Measurements from ENCODE around the gene COASY. TPM values are rescaled to one million over a fixed set of nuclear protein-coding genes. Genes with fewer than 3 reads are reported as not detected.
"Not testable (repeated sequence)": the region's sequence is repeated elsewhere in the genome, so short reads cannot be mapped to it uniquely, and the experiment has no call there.

COASY gene
- total RNA-seq, 1 experiment from 2014 or later = 131 TPM

GRCh38 chr17:42538482-42538881 lies 23.5 kb upstream of the COASY start (continued):
- TF ChIP-seq PRDM15 (CRISPR knock-in tag; IDR thresholded peaks at IDR 0.05) (no peak), E2F4 (CRISPR knock-in tag; IDR thresholded peaks at IDR 0.05; ENCODE audit: borderline replicate concordance, low read depth) (no peak)

GRCh38 chr17:42540558-42540957 lies 21.4 kb upstream of the COASY start:
- H3K4me3 Mint-ChIP-seq; H3K27me3 Mint-ChIP-seq (ENCODE audit: low read depth); DNase-seq (ENCODE audit: low spot score); H3K27ac Mint-ChIP-seq; H3K9me3 Mint-ChIP-seq; ATAC-seq: not testable (repeated sequence)
- CTCF ChIA-PET = interaction anchor here (2.4 to 3.2 kb wide), 2 partner anchors 13 to 23 kb away, joined by 6 to 13 read pairs; no protein-coding TSS in a partner anchor
- H3K36me3 Mint-ChIP-seq = peaks cover 12% of the 10 kb centered on the region; the same call in 1 of the 2 replicates
- POLR2A ChIA-PET = interaction anchor here (0.6 kb wide), 1 partner anchor 196 kb away, joined by 3 read pairs; no protein-coding TSS in a partner anchor
- peaks cover 18% of the 10 kb centered on the region for H3K4me1 Mint-ChIP-seq

- TF ChIP-seq GABPB1 (CRISPR knock-in tag; IDR thresholded peaks at IDR 0.05) (peak; percentile 69), CDX4 (CRISPR knock-in tag; IDR thresholded peaks at IDR 0.05; ENCODE audit: borderline replicate concordance) (no peak)
- DNase-seq (ENCODE audit: low spot score) = no peak
- Mint-ChIP-seq H3K27me3 (ENCODE audit: low read depth) (no peaks in the 10 kb centered on the region), H3K4me3 (no peak overlapping the region), H3K9me3 (no peaks in the 10 kb centered on the region), H3K36me3 (peaks cover 12% of the 10 kb centered on the region; the same call in 1 of the 2 replicates), H3K4me1 (peaks cover 15% of the 10 kb centered on the region), H3K27ac (0 out of 2 replicates have a peak overlapping the region, but pooled peaks have one; percentile 21)
- POLR2A ChIA-PET = interaction anchor here (0.6 kb wide), 1 partner anchor 196 kb away, joined by 3 read pairs; no protein-coding TSS in a partner anchor
- ATAC-seq = no peak; the same call in 1 of the 2 replicates
- CTCF ChIA-PET = interaction anchor here (2.4 to 3.2 kb wide), 2 partner anchors 14 to 24 kb away, joined by 6 to 13 read pairs; no protein-coding TSS in a partner anchor
Measured at GRCh38 chr17:42541041-42541833, 20.7 kb upstream of the COASY start.

- POLR2A ChIA-PET = no interaction called here
Measured at GRCh38 chr17:42543190-42544079, 18.5 kb upstream of the COASY start.

More at GRCh38 chr17:42543190-42544079, 18.5 kb upstream of the COASY start:
- Mint-ChIP-seq H3K4me3 (no peak overlapping the region), H3K9me3 (no peaks in the 10 kb centered on the region), H3K4me1 (peaks cover 3% of the 10 kb centered on the region; the same call in 1 of the 2 replicates), H3K27ac (no peak overlapping the region), H3K36me3 (peaks cover 12% of the 10 kb centered on the region; the same call in 1 of the 2 replicates), H3K27me3 (ENCODE audit: low read depth) (no peaks in the 10 kb centered on the region)
- TF ChIP-seq E2F5 (CRISPR knock-in tag; IDR thresholded peaks at IDR 0.05) (no peak), OVOL2 (CRISPR knock-in tag; IDR thresholded peaks at IDR 0.05; ENCODE audit: borderline replicate concordance) (no peak), CBFB (CRISPR knock-in tag; IDR thresholded peaks at IDR 0.05; ENCODE audit: low read depth) (no peak), ATF3 (CRISPR knock-in tag; conservative IDR thresholded peaks at IDR 0.05) (no peak), MYBL2 (CRISPR knock-in tag; IDR thresholded peaks at IDR 0.05) (no peak), SOX15 (CRISPR knock-in tag; IDR thresholded peaks at IDR 0.05) (no peak), NFYB (CRISPR knock-in tag; conservative IDR thresholded peaks at IDR 0.05; ENCODE audit: low read depth) (no peak)
- ATAC-seq = no peak
- CTCF ChIA-PET = no interaction called here
- no peak for DNase-seq (ENCODE audit: low spot score)

Measured in WTC11 (cell line).